H1 (cell line): ENCODE measurements around the gene RBM38. TPM values are rescaled to one million over a fixed set of nuclear protein-coding genes. Genes with fewer than 3 reads are reported as not detected.
A peak's percentile ranks its signal among the peaks of the same experiment; 100 is the strongest.

Source experiments
- CTCF ChIA-PET: fragments of 300-600 bp; sonication (Branson Sonifier 250); formaldehyde crosslinking; loops from one replicate; lab custom pipeline; 2021; ENCODE audit not compliant: partially characterized antibody; lab: Charles Lee
- POLR2A ChIA-PET: fragments of 300-600 bp; sonication (Branson Sonifier 250); formaldehyde crosslinking; loops from one replicate; lab custom pipeline; 2021; ENCODE audit warnings: inconsistent platforms; ENCODE audit not compliant: partially characterized antibody; lab: Charles Lee
- DNase-seq, 2 experiments: peaks; one replicate each; pipeline versions ENCODE4 v3.0.0 to v3.0.0-alpha.2; 2010 to 2022; ENCODE audit warnings: low spot score in 2 of 2, low read depth in 1 of 2, mixed read lengths in 1 of 2
- FAIRE-seq: peaks from 2 replicates; lab custom pipeline; 2011; peaks lifted over from hg19 to GRCh38; lab: Jason Lieb, UNC
- H2AFZ ChIP-seq: 2 replicates; pipeline ENCODE4 v1.8.1; 2012; ENCODE audit warnings: low read length, inconsistent platforms
- H2AK5ac ChIP-seq: 2 replicates; pipeline ENCODE4 v1.6.1; 2013; ENCODE audit warnings: low read depth, low read length
- H2BK120ac ChIP-seq: replicated peaks from 2 replicates; pipeline ENCODE3; 2013; ENCODE audit warnings: low read depth, low read length, inconsistent platforms
- H2BK12ac ChIP-seq: 2 replicates; pipeline ENCODE4 v1.6.1; 2013; ENCODE audit warnings: low read depth, low read length
- H2BK15ac ChIP-seq: 2 replicates; pipeline ENCODE4 v1.6.1; 2013; ENCODE audit warnings: low read length
- H2BK20ac ChIP-seq: 2 replicates; pipeline ENCODE4 v1.6.1; 2013; ENCODE audit warnings: low read length
- H2BK5ac ChIP-seq: 2 replicates; pipeline ENCODE4 v1.6.1; 2013; ENCODE audit warnings: low read depth, low read length
- H3K14ac ChIP-seq: 2 replicates; pipeline ENCODE4 v1.6.1; 2013; ENCODE audit warnings: inconsistent platforms; ENCODE audit not compliant: insufficient read length
- H3K18ac ChIP-seq: 2 replicates; pipeline ENCODE4 v1.6.1; 2013; ENCODE audit warnings: low read length; ENCODE audit errors: extremely low read depth
- H3K23ac ChIP-seq: 2 replicates; pipeline ENCODE4 v1.6.1; 2013; ENCODE audit warnings: inconsistent platforms; ENCODE audit not compliant: insufficient read length
- H3K23me2 ChIP-seq: 2 replicates; pipeline ENCODE4 v1.6.1; 2013; ENCODE audit warnings: low read depth, low read length
- H3K27ac ChIP-seq: 2 replicates; pipeline ENCODE4 v1.6.1; 2011; ENCODE audit warnings: low read depth, low read length, inconsistent platforms
- H3K27me3 ChIP-seq, 4 experiments: replicated peaks in 1 of 4; 1 replicate in 1 of 4; 2 replicates in 3 of 4; pipeline versions ENCODE4 v1.6.1 to v1.8.1; 2011 to 2013; ENCODE audit warnings: low read length in 3 of 4, mild to moderate bottlenecking in 3 of 4, inconsistent platforms in 2 of 4, mixed read lengths in 2 of 4, moderate library complexity in 1 of 4; ENCODE audit not compliant: control insufficient read depth in 3 of 4, insufficient read depth in 3 of 4; ENCODE audit errors: extremely low read depth in 1 of 4
- H3K36me3 ChIP-seq, 4 experiments: 2 replicates each; pipeline versions ENCODE4 v1.6.1 to v1.8.1; 2011 to 2013; ENCODE audit warnings: mild to moderate bottlenecking in 4 of 4, low read length in 3 of 4, moderate library complexity in 2 of 4, control low read depth in 1 of 4, inconsistent platforms in 1 of 4; ENCODE audit not compliant: insufficient read depth in 4 of 4, control insufficient read depth in 2 of 4
- H3K4ac ChIP-seq: replicated peaks from 2 replicates; pipeline ENCODE3; 2013; ENCODE audit warnings: low read length, low read depth, mixed read lengths, inconsistent platforms; ENCODE audit not compliant: insufficient read length
- H3K4me1 ChIP-seq, 4 experiments: replicated peaks in 1 of 4; 1 replicate in 1 of 4; 2 replicates in 3 of 4; pipeline versions ENCODE4 v1.6.1 to v1.8.1; 2011 to 2013; ENCODE audit warnings: low read length in 3 of 4, inconsistent platforms in 2 of 4, mixed read lengths in 1 of 4; ENCODE audit not compliant: insufficient read depth in 4 of 4, control insufficient read depth in 3 of 4
- H3K4me2 ChIP-seq, 2 experiments: 2 replicates each; pipeline versions ENCODE4 v1.6.1 to v1.8.1; 2011 to 2013; ENCODE audit warnings: low read depth in 2 of 2, low read length in 2 of 2, control low read depth in 1 of 2, inconsistent platforms in 1 of 2, mild to moderate bottlenecking in 1 of 2; ENCODE audit not compliant: insufficient read depth in 1 of 2
- H3K4me3 ChIP-seq, 4 experiments: fragments of 200-600, 300-600 bp in 1 of 4; sonication (generic), shearing (Covaris generic), sonication (Bioruptor Twin) in 1 of 4; 2 replicates each; pipeline versions ENCODE4 v1.5.1 to v1.8.1; 2011 to 2016; ENCODE audit warnings: low read length in 4 of 4, low read depth in 3 of 4, control low read depth in 2 of 4, inconsistent platforms in 2 of 4, mild to moderate bottlenecking in 2 of 4, mixed read lengths in 1 of 4, moderate library complexity in 1 of 4; ENCODE audit not compliant: insufficient read depth in 2 of 4; ENCODE audit errors: extremely low read depth in 1 of 4
- H3K56ac ChIP-seq: replicated peaks from 2 replicates; pipeline ENCODE3; 2013; ENCODE audit warnings: low read depth, mild to moderate bottlenecking, mixed read lengths, low read length, inconsistent platforms; ENCODE audit not compliant: insufficient read length
- H3K79me1 ChIP-seq: 2 replicates; pipeline ENCODE4 v1.6.1; 2013; ENCODE audit warnings: low read depth, low read length, control low read depth
- H3K79me2 ChIP-seq, 2 experiments: 2 replicates each; pipeline versions ENCODE4 v1.6.1 to v1.8.1; 2012 to 2013; ENCODE audit warnings: low read length in 2 of 2, mild to moderate bottlenecking in 2 of 2, inconsistent platforms in 1 of 2; ENCODE audit not compliant: insufficient read depth in 2 of 2, control insufficient read depth in 1 of 2
- H3K9ac ChIP-seq, 4 experiments: replicated peaks in 1 of 4; 1 replicate in 1 of 4; 2 replicates in 3 of 4; pipeline versions ENCODE4 v1.6.1 to v1.8.1; 2011 to 2013; ENCODE audit warnings: low read depth in 3 of 4, low read length in 3 of 4, control low read depth in 2 of 4, mild to moderate bottlenecking in 2 of 4, moderate library complexity in 2 of 4, inconsistent platforms in 1 of 4; ENCODE audit errors: extremely low read depth in 1 of 4
- H3K9me3 ChIP-seq, 2 experiments: 2 replicates each; pipeline versions ENCODE4 v1.6.1 to v1.8.1; 2012 to 2013; ENCODE audit warnings: mild to moderate bottlenecking in 2 of 2, moderate library complexity in 2 of 2, control low read depth in 1 of 2, inconsistent platforms in 1 of 2, low read depth in 1 of 2, low read length in 1 of 2, mixed read lengths in 1 of 2; ENCODE audit not compliant: insufficient read depth in 2 of 2
- H4K20me1 ChIP-seq, 2 experiments: replicated peaks in 1 of 2; 2 replicates each; pipeline versions ENCODE3 to v1.8.1; 2011 to 2013; ENCODE audit warnings: inconsistent platforms in 2 of 2, low read length in 2 of 2, mild to moderate bottlenecking in 1 of 2; ENCODE audit not compliant: insufficient read depth in 2 of 2, control insufficient read depth in 1 of 2
- H4K5ac ChIP-seq: 2 replicates; pipeline ENCODE4 v1.6.1; 2013; ENCODE audit warnings: low read length, low read depth, mixed read lengths, inconsistent platforms; ENCODE audit not compliant: insufficient read length
- H4K8ac ChIP-seq: 2 replicates; pipeline ENCODE4 v1.8.0; 2013; ENCODE audit warnings: mild to moderate bottlenecking, moderate library complexity, low read length, inconsistent platforms; ENCODE audit not compliant: insufficient read depth; ENCODE audit errors: extremely low read depth
- H4K91ac ChIP-seq: replicated peaks from 2 replicates; pipeline ENCODE3; 2013; ENCODE audit warnings: low read length, mixed read lengths, inconsistent platforms; ENCODE audit not compliant: insufficient read length
- WGBS, 2 experiments: shearing (Covaris generic) in 1 of 2; methylation state at CpG; one replicate each; pipeline versions ENCODE4 v1.1.6 to v1.1.7; 2013 to 2015; ENCODE audit warnings: low lambda C conversion rate in 2 of 2, mixed read lengths in 2 of 2, inconsistent platforms in 1 of 2, low coverage in 1 of 2, missing lambda C conversion rate in 1 of 2; ENCODE audit not compliant: insufficient replicate concordance in 2 of 2, insufficient coverage in 1 of 2, insufficient read length in 1 of 2; ENCODE audit errors: extremely low coverage in 1 of 2, missing lambda C conversion rate in 1 of 2; 5-methylcytosine and 5-hydroxymethylcytosine counted together
- polyA plus RNA-seq, 7 experiments: library from polyadenylated mRNA; depleted of rRNA in 3 of 7; stranded (reverse) in 5 of 7; unstranded in 2 of 7; fragments of >200 nt in 5 of 7; fragments of 200-250 nt in 2 of 7; gene quantifications; 1 replicate in 5 of 7; 2 replicates in 1 of 7; 4 replicates in 1 of 7; pipeline versions ENCODE4 v1.2.1 to v1.2.3, GENCODE V29; 2011 to 2013; ENCODE audit warnings: missing spikeins in 2 of 7, mixed read lengths in 2 of 7
- total RNA-seq: library from RNA; stranded (reverse); fragmentation: NEBNext Ultra II Directional; extraction: Animal tissue kit (Norgen Biotek cat#: 25700); gene quantifications from 2 replicates; pipeline ENCODE4 v1.2.1, GENCODE V29; 2021

RBM38 gene
- total and polyA plus RNA-seq, 2 of the 8 experiments (the other 6 are each of a cell fraction or from before 2014, with no cell fraction given) = 57.7 to 109 TPM

- POLR2A ChIA-PET = interaction anchor here (0.7 to 1.8 kb wide), 3 partner anchors 32 to 57 kb away, joined by 3 to 7 read pairs (median 3); no protein-coding TSS in a partner anchor
- WGBS, 2 experiments = 86% methylated on average over 29 of the region's 33 CpGs; no CpG with 5 or more reads in 1 of the 2 experiments
- H2AFZ ChIP-seq = peak overlapping the region; percentile 36; the same call in 1 of the 2 replicates
Measured at GRCh38 chr20:57440678-57441509, 49.7 kb downstream of the RBM38 start.

More at GRCh38 chr20:57440678-57441509, 49.7 kb downstream of the RBM38 start:
- Histone ChIP-seq H3K4me2 (no peak overlapping the region), H2BK15ac (no peak overlapping the region), H4K91ac (no peak overlapping the region), H4K20me1 (no peaks in the 10 kb centered on the region), H2AK5ac (no peak overlapping the region), H3K56ac (no peak overlapping the region), H3K27ac (peak overlapping the region; percentile 47; the same call in 1 of the 2 replicates), H3K36me3 (no peaks in the 10 kb centered on the region), H3K4me1 (peaks cover 0 to 16% (median 8%) of the 10 kb centered on the region in 4 experiments; a peak in 5 of 7 replicates), H4K8ac (peak overlapping the region; percentile 66), H3K14ac (no peak overlapping the region), H3K9me3 (no peaks in the 10 kb centered on the region), H3K18ac (no peak overlapping the region), H2BK20ac (0 out of 2 replicates have a peak overlapping the region, but pooled peaks have one; percentile 21), H3K23ac (no peak overlapping the region), H2BK120ac (no peak overlapping the region), H2BK12ac (no peak overlapping the region), H2BK5ac (peak overlapping the region; percentile 24; the same call in 1 of the 2 replicates), H3K27me3 (no peaks in the 10 kb centered on the region), H3K4ac (no peak overlapping the region), H3K79me2 (no peaks in the 10 kb centered on the region), H3K23me2 (no peaks in the 10 kb centered on the region), H3K79me1 (no peaks in the 10 kb centered on the region; the same call in 1 of the 2 replicates), H3K4me3 (no peak overlapping the region), H4K5ac (no peak overlapping the region), H3K9ac (no peak overlapping the region)
- no peak for FAIRE-seq
- DNase-seq = no peak
- CTCF ChIA-PET = interaction anchor here (1.0 to 2.3 kb wide), 8 partner anchors 8 to 76 kb away, joined by 3 to 5 read pairs (median 4); no protein-coding TSS in a partner anchor
